SU-DHL-6 (cell line): ENCODE results near the gene ST3GAL6.

Source experiments
- CTCF ChIP-seq: fragments of 200-600 bp; sonication (generic); IDR thresholded peaks from one replicate; pipeline ENCODE4 v1.5.1; 2017; ENCODE audit warnings: antibody characterized with exemption, mild to moderate bottlenecking, low read length, moderate library complexity; ENCODE audit not compliant: insufficient read depth, poor library complexity, severe bottlenecking
- EZH2phosphoT487 ChIP-seq: fragments of 200-600 bp; sonication (generic), shearing (Covaris generic); conservative IDR thresholded peaks from 2 replicates; pipeline ENCODE4 v1.6.1; 2018; ENCODE audit warnings: mild to moderate bottlenecking, antibody characterized with exemption, low read length, moderate library complexity, mixed read lengths

GRCh38 chr3:98809557-98809956 lies 46.4 kb downstream of the ST3GAL6 start:
- TF ChIP-seq CTCF = no peak
- TF ChIP-seq EZH2phosphoT487 = no peak
